H1 (cell line): Measurements from ENCODE around the gene RNF123. TPM values are rescaled to one million over a fixed set of nuclear protein-coding genes. Genes with fewer than 3 reads are reported as not detected.
A peak's percentile ranks its signal among the peaks of the same experiment; 100 is the strongest.

Experiments
- ATF3 ChIP-seq: IDR thresholded peaks from 2 replicates; pipeline ENCODE4 v1.6.1; 2011; ENCODE audit warnings: low read depth, mild to moderate bottlenecking, low read length; ENCODE audit not compliant: insufficient read depth
- CHD2 ChIP-seq: IDR thresholded peaks from 2 replicates; pipeline ENCODE4 v1.6.1; 2012; ENCODE audit warnings: low read length, improper control_type of control experiment
- EGR1 ChIP-seq: IDR thresholded peaks from 2 replicates; pipeline ENCODE4 v1.6.1; 2011; ENCODE audit warnings: low read depth, low read length, borderline replicate concordance
- GABPA ChIP-seq: IDR thresholded peaks from 2 replicates; pipeline ENCODE4 v1.6.1; 2011; ENCODE audit warnings: mild to moderate bottlenecking, low read length, moderate library complexity, borderline replicate concordance; ENCODE audit not compliant: insufficient read depth
- KDM4A ChIP-seq: IDR thresholded peaks from one replicate; pipeline ENCODE4 v1.7.1; 2012; ENCODE audit warnings: low read depth, mild to moderate bottlenecking, moderate library complexity, low read length, inconsistent platforms; ENCODE audit not compliant: severe bottlenecking
- polyA plus RNA-seq, 7 experiments: library from polyadenylated mRNA; depleted of rRNA in 3 of 7; stranded (reverse) in 5 of 7; unstranded in 2 of 7; fragments of >200 nt in 5 of 7; fragments of 200-250 nt in 2 of 7; gene quantifications; 1 replicate in 5 of 7; 2 replicates in 1 of 7; 4 replicates in 1 of 7; pipeline versions ENCODE4 v1.2.1 to v1.2.3, GENCODE V29; 2011 to 2013; ENCODE audit warnings: missing spikeins in 2 of 7, mixed read lengths in 2 of 7
- total RNA-seq: library from RNA; stranded (reverse); fragmentation: NEBNext Ultra II Directional; extraction: Animal tissue kit (Norgen Biotek cat#: 25700); gene quantifications from 2 replicates; pipeline ENCODE4 v1.2.1, GENCODE V29; 2021

The RNF123 gene
- total and polyA plus RNA-seq, 2 of the 8 experiments (the other 6 are each of a cell fraction or from before 2014, with no cell fraction given) = 30.5 to 57.7 TPM

GRCh38 chr3:49689046-49689907, at the start of gene RNF123, which contains the start of gene MST1 (continued):
- TF ChIP-seq KDM4A (peak; percentile 78), ATF3 (0 out of 2 replicates have a peak, but pooled peaks have one; percentile 21), GABPA (peak; percentile 94), EGR1 (peak; percentile 34; the same call in 1 of the 2 replicates), CHD2 (peak; percentile 43; the same call in 1 of the 2 replicates)
